ENCODE results near the gene GDNF.
"Not testable (repeated sequence)": the region's sequence is repeated elsewhere in the genome, so short reads cannot be mapped to it uniquely, and the experiment has no call there.

Gene GDNF

GRCh38 chr5:37781409-37781808 is 58.4 kb downstream of the GDNF start:
- DNase-seq (ENCODE audit: low read depth) = not testable (repeated sequence)

GRCh38 chr5:37777432-37778130 is 62.3 kb downstream of the GDNF start:
- DNase-seq (ENCODE audit: low read depth) = no peak

GRCh38 chr5:37776826-37777225 is 63.0 kb downstream of the GDNF start:
- no peak for DNase-seq (ENCODE audit: low read depth)

- no peak for DNase-seq (ENCODE audit: low read depth)
These were observed 64.8 kb downstream of the GDNF start for GRCh38 chr5:37774912-37775483.

GRCh38 chr5:37773809-37774208 is 66.0 kb downstream of the GDNF start:
- DNase-seq (ENCODE audit: low read depth) = no peak

- no peak for DNase-seq (ENCODE audit: low read depth)
These were observed 67.6 kb downstream of the GDNF start for GRCh38 chr5:37772255-37772654.

- DNase-seq (ENCODE audit: low read depth) = no peak
These were observed 68.1 kb downstream of the GDNF start for GRCh38 chr5:37771731-37772130.

GRCh38 chr5:37771203-37771611 is 68.6 kb downstream of the GDNF start:
- DNase-seq (ENCODE audit: low read depth) = no peak

- no peak for DNase-seq (ENCODE audit: low read depth)
These were observed 69.1 kb downstream of the GDNF start for GRCh38 chr5:37770786-37771185.

GRCh38 chr5:37769840-37770239 is 70.0 kb downstream of the GDNF start:
- no peak for DNase-seq (ENCODE audit: low read depth)

GRCh38 chr5:37769108-37769507 is 70.7 kb downstream of the GDNF start:
- DNase-seq (ENCODE audit: low read depth) = no peak

GRCh38 chr5:37768371-37768770 is 71.5 kb downstream of the GDNF start:
- DNase-seq (ENCODE audit: low read depth) = no peak

GRCh38 chr5:37767961-37768360 is 71.9 kb downstream of the GDNF start:
- DNase-seq (ENCODE audit: low read depth) = no peak

- no peak for DNase-seq (ENCODE audit: low read depth)
These were observed 72.6 kb downstream of the GDNF start for GRCh38 chr5:37767251-37767650.
